OCI-LY7 (cell line): ENCODE measurements around the gene MIEF1. TPM values are rescaled to one million over a fixed set of nuclear protein-coding genes. Genes with fewer than 3 reads are reported as not detected.
A peak's percentile ranks its signal among the peaks of the same experiment; 100 is the strongest.

Source experiments
- BruUV-seq: library from RNA; stranded (reverse); fragments of 400-500 nt; replicated peaks from 2 replicates; lab custom pipeline; 2021; lab: Mats Ljungman, UMichigan
- CTCF ChIA-PET: fragments of 300-600 bp; sonication (Branson Sonifier 250); formaldehyde crosslinking; loops from one replicate; lab custom pipeline; 2022; ENCODE audit warnings: antibody characterized with exemption; ENCODE audit not compliant: unreplicated experiment; lab: Charles Lee
- POLR2A ChIA-PET: fragments of 300-600 bp; sonication (Branson Sonifier 250); formaldehyde crosslinking; loops from one replicate; lab custom pipeline; 2022; ENCODE audit warnings: antibody characterized with exemption; lab: Charles Lee
- DNase-seq: peaks from one replicate; pipeline ENCODE4 v3.0.0-alpha.2; 2015; ENCODE audit warnings: low spot score
- H2AFZ ChIP-seq: fragments of 200-600 bp; sonication (generic), shearing (Covaris generic); 2 replicates; pipeline ENCODE4 v1.6.1; 2014; ENCODE audit warnings: mild to moderate bottlenecking, antibody characterized with exemption, low read length, moderate library complexity
- H3K27ac ChIP-seq: fragments of 200-600 bp; sonication (generic); 2 replicates; pipeline ENCODE4 v1.5.1; 2014; ENCODE audit warnings: mixed run types, low read depth, mild to moderate bottlenecking, moderate library complexity, low read length, inconsistent platforms; ENCODE audit not compliant: poor library complexity, severe bottlenecking
- H3K36me3 ChIP-seq: fragments of 200-600 bp; sonication (generic); 2 replicates; pipeline ENCODE4 v1.6.1; 2014; ENCODE audit warnings: mild to moderate bottlenecking, antibody characterized with exemption, low read length, moderate library complexity, mixed read lengths; ENCODE audit not compliant: insufficient read depth
- H3K4me1 ChIP-seq: fragments of 200-600 bp; sonication (generic); 2 replicates; pipeline ENCODE4 v1.5.1; 2014; ENCODE audit warnings: mild to moderate bottlenecking, low read length; ENCODE audit not compliant: insufficient read depth, poor library complexity, severe bottlenecking
- H3K4me2 ChIP-seq: fragments of 200-600 bp; sonication (generic); 2 replicates; pipeline ENCODE4 v1.6.1; 2014; ENCODE audit warnings: mild to moderate bottlenecking, low read length
- H3K4me3 ChIP-seq: fragments of 200-600 bp; sonication (generic); 2 replicates; pipeline ENCODE4 v1.5.1; 2014; ENCODE audit warnings: mild to moderate bottlenecking, low read depth, low read length; ENCODE audit not compliant: poor library complexity, severe bottlenecking
- H3K79me2 ChIP-seq: fragments of 200-600 bp; sonication (generic); 2 replicates; pipeline ENCODE4 v1.6.1; 2016; ENCODE audit warnings: low read depth, mild to moderate bottlenecking, low read length, moderate library complexity, mixed read lengths; ENCODE audit not compliant: insufficient read depth
- H3K9me2 ChIP-seq: fragments of 200-600 bp; sonication (generic); 2 replicates; pipeline ENCODE4 v1.6.1; 2016; ENCODE audit warnings: mild to moderate bottlenecking, low read length, mixed read lengths; ENCODE audit not compliant: insufficient read depth
- H3K9me3 ChIP-seq: fragments of 200-600 bp; sonication (generic); 2 replicates; pipeline ENCODE4 v1.6.1; 2014; ENCODE audit warnings: mild to moderate bottlenecking, mixed run types, low read length, mixed read lengths
- H4K20me1 ChIP-seq: fragments of 200-600 bp; sonication (generic); 2 replicates; pipeline ENCODE4 v1.6.1; 2014; ENCODE audit warnings: mild to moderate bottlenecking, antibody characterized with exemption, low read length, moderate library complexity, mixed read lengths; ENCODE audit not compliant: insufficient read depth
- CTCF ChIP-seq: fragments of 200-600 bp; sonication (generic); conservative IDR thresholded peaks from 2 replicates; pipeline ENCODE4 v1.5.1; 2014; ENCODE audit warnings: mild to moderate bottlenecking, antibody characterized with exemption, low read length, moderate library complexity, mixed read lengths
- EZH2phosphoT487 ChIP-seq: fragments of 200-600 bp; sonication (generic); IDR thresholded peaks from 2 replicates; pipeline ENCODE4 v1.6.1; 2018; ENCODE audit warnings: low read depth, borderline replicate concordance, mild to moderate bottlenecking, mixed run types, antibody characterized with exemption, low read length, moderate library complexity, mixed read lengths
- intact Hi-C: fragments of 100-400 bp; cut with micrococcal nuclease; formaldehyde crosslinking; loops from one replicate; pipeline ENCODE4 v1.10.0; 2022; ENCODE audit not compliant: unreplicated experiment
- total RNA-seq, 2 experiments: library from RNA; depleted of rRNA in 1 of 2; stranded (reverse); fragments of >200 nt in 1 of 2; shearing (Covaris generic) in 1 of 2; gene quantifications; 2 replicates each; pipeline ENCODE4 v1.2.3, GENCODE V29; 2014 to 2022

MIEF1 gene
- total RNA-seq, 2 experiments from 2014 or later = 32.5 to 55.0 TPM

- no TSS peak for BruUV-seq
These were observed 22.9 kb downstream of the MIEF1 start for GRCh38 chr22:39524753-39525657.

GRCh38 chr22:39525658-39525975 lies 23.5 kb downstream of the MIEF1 start:
- Histone ChIP-seq H4K20me1 (peaks cover 25% of the 10 kb centered on the region), H3K4me2 (peak overlapping the region; percentile 81), H3K36me3 (peaks cover 85% of the 10 kb centered on the region), H3K27ac (peak overlapping the region; percentile 95), H2AFZ (no peak overlapping the region), H3K9me2 (no peaks in the 10 kb centered on the region), H3K4me3 (peak overlapping the region; percentile 45), H3K9me3 (no peaks in the 10 kb centered on the region), H3K4me1 (peaks cover 80% of the 10 kb centered on the region), H3K79me2 (peaks cover 45% of the 10 kb centered on the region)
- no peak for DNase-seq
- ChIA-PET CTCF (no interaction called here), POLR2A (interaction anchor here (0.6 kb wide), 2 partner anchors 849 to 1183 kb away, joined by 3 to 4 read pairs; no protein-coding TSS in a partner anchor)
- intact Hi-C loops = loop anchor here (5.0 kb wide), 3 partner anchors 128 to 373 kb away; partner anchors contain the start of genes CBX7 and TAB1
- TF ChIP-seq CTCF (no peak), EZH2phosphoT487 (no peak)
- BruUV-seq = no TSS peak

More at GRCh38 chr22:39524753-39525657, 22.9 kb downstream of the MIEF1 start:
- Histone ChIP-seq H2AFZ (no peak overlapping the region), H3K36me3 (peaks cover 81% of the 10 kb centered on the region), H3K4me1 (peaks cover 74% of the 10 kb centered on the region), H3K9me3 (no peaks in the 10 kb centered on the region), H3K27ac (peak overlapping the region; percentile 95), H3K79me2 (peaks cover 42% of the 10 kb centered on the region), H3K4me3 (peak overlapping the region; percentile 45), H3K9me2 (no peaks in the 10 kb centered on the region), H3K4me2 (peak overlapping the region; percentile 81), H4K20me1 (peaks cover 25% of the 10 kb centered on the region)
- CTCF ChIA-PET = no interaction called here
- TF ChIP-seq EZH2phosphoT487 (no peak), CTCF (no peak)
- POLR2A ChIA-PET = interaction anchor here (0.6 to 1.5 kb wide), 5 partner anchors 10 to 1184 kb away, joined by 3 to 6 read pairs (median 3); no protein-coding TSS in a partner anchor
- DNase-seq = peak; percentile 28
- intact Hi-C loops = loop anchor here (5.0 kb wide), 3 partner anchors 128 to 373 kb away; partner anchors contain the start of genes CBX7 and TAB1
